K562 (cell line): ENCODE data around the gene AFG1L. TPM values are rescaled to one million over a fixed set of nuclear protein-coding genes. Genes with fewer than 3 reads are reported as not detected.

Experiments
- ATAC-seq: fragments of 200-7000 bp; cut with Tn5 transposase; 3 replicates; pipeline ENCODE4 v1.9.1; 2020; ENCODE audit warnings: moderate library complexity
- Bru-seq: library from RNA; stranded (reverse); fragments of 400-500 nt; gene quantifications from one replicate; lab custom pipeline; 2021; lab: Mats Ljungman, UMichigan
- BruChase-seq, 2 experiments: library from RNA; stranded (reverse); fragments of 400-500 nt; gene quantifications; one replicate each; lab custom pipeline; 2021; lab: Mats Ljungman, UMichigan
- BruUV-seq: library from RNA; stranded (reverse); fragments of 400-500 nt; replicated peaks from 2 replicates; lab custom pipeline; 2021; lab: Mats Ljungman, UMichigan
- CTCF ChIA-PET: fragments of 300-600 bp; formaldehyde crosslinking; extraction: SDS; loops from one replicate; lab custom pipeline; 2021; ENCODE audit warnings: low intra/inter-chr PET ratio; lab: Yijun Ruan, JAX
- POLR2A ChIA-PET: fragments of 300-600, 350-650 bp; sonication (Branson Sonifier 250); formaldehyde crosslinking; extraction: SDS; loops from one replicate; lab custom pipeline; 2021; ENCODE audit warnings: antibody characterized with exemption, inconsistent platforms; lab: Yijun Ruan, JAX
- DNase-seq, 4 experiments: peaks; one replicate each; pipeline versions ENCODE4 v3.0.0 to v3.0.0-alpha.2; 2011 to 2018; ENCODE audit warnings: low spot score in 3 of 4, mixed read lengths in 3 of 4; ENCODE audit errors: extremely low read depth in 1 of 4
- FAIRE-seq: peaks from 2 replicates; lab custom pipeline; 2011; peaks lifted over from hg19 to GRCh38; lab: Jason Lieb, UNC
- H2AFZ ChIP-seq: 2 replicates; pipeline ENCODE4 v1.6.0; 2011; ENCODE audit warnings: low read depth, low read length, control low read depth, inconsistent platforms
- H3K27ac ChIP-seq: fragments of 200-600 bp; 3 replicates; pipeline ENCODE4 v1.8.0; 2011; ENCODE audit warnings: low read depth, mild to moderate bottlenecking, control low read depth, inconsistent platforms, low read length, moderate library complexity, mixed read lengths; ENCODE audit errors: extremely low read depth
- H3K27me3 ChIP-seq, 2 experiments: fragments of 300-600 bp in 1 of 2; 2 replicates in 1 of 2; 3 replicates in 1 of 2; pipeline versions ENCODE4 v1.6.0 to v1.8.0; 2011; ENCODE audit warnings: inconsistent platforms in 2 of 2, low read length in 2 of 2, mild to moderate bottlenecking in 1 of 2, mixed read lengths in 1 of 2, moderate library complexity in 1 of 2; ENCODE audit not compliant: control insufficient read depth in 2 of 2, insufficient read depth in 2 of 2
- H3K36me3 ChIP-seq: fragments of 300-600 bp; 3 replicates; pipeline ENCODE4 v1.8.0; 2011; ENCODE audit warnings: mild to moderate bottlenecking, low read length, inconsistent platforms; ENCODE audit not compliant: control insufficient read depth, insufficient read depth
- H3K4me1 ChIP-seq, 2 experiments: fragments of 200-600 bp in 1 of 2; replicated peaks in 1 of 2; 2 replicates in 1 of 2; 3 replicates in 1 of 2; pipeline versions ENCODE4 v1.5.1 to v1.8.0; 2011; ENCODE audit warnings: inconsistent platforms in 2 of 2, low read length in 2 of 2, mild to moderate bottlenecking in 1 of 2, mixed read lengths in 1 of 2, moderate library complexity in 1 of 2; ENCODE audit not compliant: control insufficient read depth in 2 of 2, insufficient read depth in 2 of 2
- H3K4me2 ChIP-seq: 2 replicates; pipeline ENCODE4 v1.6.1; 2011; ENCODE audit warnings: low read length, control low read depth, inconsistent platforms, mixed read lengths; ENCODE audit not compliant: insufficient read depth
- H3K4me3 ChIP-seq: fragments of 200-600 bp; sonication (generic), shearing (Covaris generic); 2 replicates; pipeline ENCODE4 v1.5.1; 2016; ENCODE audit warnings: control low read depth, inconsistent platforms
- H3K79me2 ChIP-seq: fragments of 200-600 bp; 3 replicates; pipeline ENCODE4 v1.8.0; 2011; ENCODE audit warnings: low read length, inconsistent platforms; ENCODE audit not compliant: control insufficient read depth, insufficient read depth
- H3K9ac ChIP-seq, 2 experiments: 2 replicates each; pipeline versions ENCODE4 v1.6.0 to v1.6.1; 2011; ENCODE audit warnings: low read depth in 2 of 2, low read length in 2 of 2, control low read depth in 1 of 2, inconsistent platforms in 1 of 2, mild to moderate bottlenecking in 1 of 2, mixed read lengths in 1 of 2; ENCODE audit not compliant: insufficient read depth in 1 of 2
- H3K9me1 ChIP-seq: one replicate; pipeline ENCODE4 v1.6.0; 2011; ENCODE audit warnings: inconsistent platforms, mild to moderate bottlenecking, low read length, moderate library complexity; ENCODE audit not compliant: control insufficient read depth, insufficient read depth
- H3K9me3 ChIP-seq: replicated peaks from 2 replicates; pipeline ENCODE4 v1.5.1; 2011; ENCODE audit warnings: low read depth, low read length, inconsistent platforms; ENCODE audit not compliant: control insufficient read depth, insufficient read depth
- H4K20me1 ChIP-seq: replicated peaks from 2 replicates; pipeline ENCODE4 v1.6.1; 2011; ENCODE audit warnings: low read length, inconsistent platforms, mixed read lengths; ENCODE audit not compliant: control insufficient read depth, insufficient read depth
- CBX8 ChIP-seq: fragments of 200-600 bp; sonication (generic); IDR thresholded peaks from 2 replicates; pipeline ENCODE4 v1.6.1; 2012; ENCODE audit warnings: borderline replicate concordance, mixed run types, low read depth, mild to moderate bottlenecking, moderate library complexity, mixed read lengths, low read length, control low read depth, inconsistent platforms; ENCODE audit not compliant: poor library complexity, severe bottlenecking; ENCODE audit errors: extremely low read depth
- HDAC3 ChIP-seq: fragments of 450-650 bp; IDR thresholded peaks from 2 replicates; pipeline ENCODE4 v1.6.1; 2018; ENCODE audit warnings: borderline replicate concordance, mild to moderate bottlenecking, moderate library complexity; ENCODE audit not compliant: partially characterized antibody
- POLR2AphosphoS5 ChIP-seq: IDR thresholded peaks from 2 replicates; pipeline ENCODE4 v1.6.1; 2011; ENCODE audit warnings: mild to moderate bottlenecking, low read depth, low read length, moderate library complexity; ENCODE audit not compliant: control insufficient read depth, insufficient read depth
- PRMT5 ChIP-seq: sonication (generic); formaldehyde crosslinking; IDR thresholded peaks from 2 replicates; pipeline ENCODE4 v1.5.0; 2020; ENCODE audit warnings: missing genetic modification reagents
- WGBS: fragments of 100-300 bp; shearing (Covaris generic); methylation state at CpG from one replicate; pipeline ENCODE4 v1.1.6; 2016; ENCODE audit warnings: low coverage, mixed read lengths; ENCODE audit not compliant: insufficient coverage; ENCODE audit errors: missing lambda C conversion rate; 5-methylcytosine and 5-hydroxymethylcytosine counted together
- in situ Hi-C: fragments of 300-500 bp; cut with MboI; formaldehyde crosslinking; loops from 4 replicates; pipeline ENCODE4 v1.15.0; 2018; ENCODE audit warnings: inconsistent platforms, mixed read lengths
- intact Hi-C: fragments of 100-400 bp; cut with micrococcal nuclease; formaldehyde crosslinking; loops from 2 replicates; pipeline ENCODE4 v1.14.2; 2022
- long read RNA-seq, 3 experiments: library from polyadenylated mRNA in 2 of 3; library from RNA in 1 of 3; unstranded in 2 of 3; stranded (forward) in 1 of 3; transcript quantifications; one replicate each; pipeline ENCODE4 v2.0.0, GENCODE V29; 2019 to 2022
- polyA minus RNA-seq, 3 experiments: library from RNA; depleted of rRNA, polyadenylated mRNA; stranded (reverse); fragments of >200 nt; gene quantifications; 2 replicates each; pipeline ENCODE4 v1.2.3, GENCODE V29; 2011
- polyA plus RNA-seq, 8 experiments: library from polyadenylated mRNA; depleted of rRNA in 4 of 8; stranded (reverse) in 5 of 8; unstranded in 3 of 8; fragments of >200 nt; fragmentation: Nextera tagmentation in 2 of 8; fragmentation: Illumina TruSeq in 1 of 8; extraction: Ambion mirVana in 2 of 8; extraction: Trizol in 1 of 8; gene quantifications; 2 replicates each; pipeline versions ENCODE4 v1.2.1 to v1.2.3, GENCODE V29; 2011 to 2014; ENCODE audit warnings: inconsistent platforms in 1 of 8, missing spikeins in 1 of 8
- total RNA-seq, 7 experiments: library from RNA; depleted of rRNA in 6 of 7; stranded (reverse); fragments of >200 nt in 6 of 7; fragmentation: Illumina TruSeq in 2 of 7; extraction: Trizol in 2 of 7; gene quantifications; 2 replicates each; pipeline versions ENCODE4 v1.2.1 to v1.2.3, GENCODE V29; 2011 to 2021; ENCODE audit warnings: low replicate concordance in 1 of 7
- TF ChIP-seq, protein P1 (sequence below): conservative IDR thresholded peaks from 2 replicates; pipeline ENCODE4 v1.6.1; 2011; ENCODE audit warnings: low read depth, mild to moderate bottlenecking, low read length; ENCODE audit not compliant: control insufficient read depth
- TF ChIP-seq, protein P2 (sequence below): fragments of 200-800 bp; sonication (Bioruptor generic); IDR thresholded peaks from 2 replicates; pipeline ENCODE4 v1.6.1; 2016; ENCODE audit warnings: missing genetic modification characterization, missing compliant biosample characterization

AFG1L gene
- 21.2 and 29.8 TPM in 2 replicates for total RNA-seq (2011; cell fraction: chromatin; rRNA removed; ENCODE audit: low replicate concordance)
- 12.4 and 14.3 TPM in 2 replicates for total RNA-seq (2011; cell fraction: nucleolus; rRNA removed)
- 11.4 and 14.0 TPM in 2 replicates for total RNA-seq (2011; cell fraction: nucleoplasm; rRNA removed)
- total RNA-seq (2014; rRNA removed), result 2.2 and 4.2 TPM in 2 replicates
- total RNA-seq (2014; rRNA removed; fragmentation: Illumina TruSeq; extraction: Trizol), result 10.5 and 12.9 TPM in 2 replicates
- total RNA-seq (2015; rRNA removed; fragmentation: Illumina TruSeq; extraction: Trizol), result 14.0 and 15.5 TPM in 2 replicates
- 12.3 and 17.5 TPM in 2 replicates for total RNA-seq (2021)
- 6.7 and 8.1 TPM in 2 replicates for polyA plus RNA-seq (2011; rRNA removed)
- polyA plus RNA-seq (2011; cell fraction: cytosol; rRNA removed), result 1.0 and 2.3 TPM in 2 replicates
- 4.3 and 4.6 TPM in 2 replicates for polyA plus RNA-seq (2011; cell fraction: nucleus; rRNA removed)
- polyA plus RNA-seq (2012), result 6.7 and 9.6 TPM in 2 replicates
- polyA plus RNA-seq (2014; fragmentation: Illumina TruSeq; extraction: Trizol), result 5.8 and 5.9 TPM in 2 replicates
- polyA plus RNA-seq (2014; fragmentation: Nextera tagmentation; extraction: Ambion mirVana), result 1 to 10 TPM; 2.6 to 3.8 TPM
- polyA plus RNA-seq (2014; rRNA removed), result 5.2 and 5.5 TPM in 2 replicates
- polyA minus RNA-seq (2011; rRNA and poly(A)+ RNA removed), result 10.0 TPM in 2 replicates
- 9.6 and 11.6 TPM in 2 replicates for polyA minus RNA-seq (2011; cell fraction: cytosol; rRNA and poly(A)+ RNA removed)
- 12.1 and 16.1 TPM in 2 replicates for polyA minus RNA-seq (2011; cell fraction: nucleus; rRNA and poly(A)+ RNA removed)
- Bru-seq, nascent RNA, result percentile 62 among the genes with signal in this experiment
- BruChase-seq, experiment 1, labeled RNA remaining after a 2-hour chase, result percentile 68 among the genes with signal in this experiment
- BruChase-seq, experiment 2, labeled RNA remaining after a 6-hour chase, result percentile 68 among the genes with signal in this experiment
- long read RNA-seq, experiment 1, full-length matches to known transcripts, result 3 of 13 reads
- long read RNA-seq, experiment 1, partial matches to known transcripts, result 4 of 13 reads
- long read RNA-seq, experiment 1, other reads (novel, unspliced or antisense), result 6 of 13 reads
- long read RNA-seq, experiment 2, full-length matches to known transcripts, result 2 of 5 reads
- long read RNA-seq, experiment 2, partial matches to known transcripts, result 0 of 5 reads
- long read RNA-seq, experiment 2, other reads (novel, unspliced or antisense), result 3 of 5 reads
- long read RNA-seq, experiment 3, full-length matches to known transcripts, result 7 of 7 reads
- long read RNA-seq, experiment 3, partial matches to known transcripts, result 0 of 7 reads
- long read RNA-seq, experiment 3, other reads (novel, unspliced or antisense), result 0 of 7 reads

DNA sequence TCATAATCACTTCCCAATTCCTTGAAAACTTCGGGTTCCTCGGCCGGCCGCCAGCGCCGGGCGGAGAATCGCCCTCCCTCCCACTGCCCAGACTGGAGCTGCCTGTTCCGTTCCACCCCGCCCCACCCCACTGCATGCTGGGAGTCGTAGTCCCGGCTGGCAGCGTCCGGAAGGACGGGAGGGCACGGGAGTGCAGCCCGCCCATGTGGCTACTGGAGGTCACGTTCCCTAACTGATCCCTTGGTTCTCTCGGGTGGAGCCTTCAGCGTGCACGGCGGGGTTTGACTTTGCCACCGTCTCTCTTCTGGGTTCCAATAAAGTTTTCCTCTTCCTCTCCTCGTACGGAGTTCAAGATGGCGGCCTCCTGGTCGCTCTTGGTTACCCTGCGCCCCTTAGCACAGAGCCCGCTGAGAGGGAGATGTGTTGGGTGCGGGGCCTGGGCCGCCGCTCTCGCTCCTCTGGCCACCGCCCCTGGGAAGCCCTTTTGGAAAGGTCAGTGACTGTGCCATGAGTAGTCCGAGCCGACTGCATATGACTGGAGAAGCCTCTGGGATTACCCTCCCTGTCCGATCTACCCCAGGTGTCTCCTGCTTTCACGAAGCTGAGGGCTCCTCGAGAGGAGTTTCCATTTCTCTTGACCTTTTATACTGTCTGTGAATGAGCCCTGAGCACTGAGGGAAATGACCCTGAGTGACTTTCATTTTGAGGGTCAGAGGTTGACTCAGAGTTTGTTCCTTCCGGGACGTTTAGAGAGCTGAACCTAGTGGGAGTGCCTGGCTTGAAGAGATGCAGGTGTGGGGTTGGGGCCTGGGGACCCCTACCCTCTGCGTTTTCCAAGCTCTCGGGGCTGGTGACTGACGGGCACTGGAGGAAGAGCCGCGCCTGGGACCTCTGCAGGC, at the start of gene AFG1L:
Gene AFG1L (plus strand): TSS at position 328 of the 899 bp plus-strand sequence. CDS start 26 bp downstream, at position 354.
- no peaks in the 10 kb centered on the region for H3K9me1 ChIP-seq
- peak within 1 kb of the TSS; percentile 90 for H3K27ac ChIP-seq
- H3K79me2 ChIP-seq, result peaks cover 32% of the 10 kb centered on the region
- WGBS, result 0% methylated on average over 41 of the region's 46 CpGs
- H3K36me3 ChIP-seq, result no peaks in the 10 kb centered on the region; the same call in 2 of the 3 replicates
- H3K9me3 ChIP-seq, result no peaks in the 10 kb centered on the region
- ATAC-seq (peak; percentile 95), DNase-seq (peak; percentile 92 to 94 (median 92)), FAIRE-seq (peak; percentile 89)
- peaks cover 3 to 14% of the 10 kb centered on the region in 2 experiments; a peak in 3 of 5 replicates for H3K4me1 ChIP-seq
- no peaks in the 10 kb centered on the region for H4K20me1 ChIP-seq
- CTCF ChIA-PET, result no interaction called here
- intact Hi-C loops (loop anchor here (1.0 to 2.0 kb wide), 2 partner anchors 34 to 66 kb away; partner anchors contain the start of gene SNX3), in situ Hi-C loops (no loop called here)
- H3K4me3 ChIP-seq, result peak within 1 kb of the TSS; percentile 55
- H3K27me3 ChIP-seq, result no peaks in the 10 kb centered on the region
- peak within 1 kb of the TSS; percentile 88 to 97 for H3K9ac ChIP-seq
- peak within 1 kb of the TSS; percentile 90 for H3K4me2 ChIP-seq
- POLR2A ChIA-PET, result interaction anchor here (0.5 to 2.1 kb wide), 11 partner anchors 11 to 269 kb away, joined by 3 to 6 read pairs (median 3); partner anchors contain the start of gene SNX3
- H2AFZ ChIP-seq, result peak within 1 kb of the TSS; percentile 95
- BruUV-seq, result TSS peak; percentile 73
- TF ChIP-seq CBX8, result no peak
- TF ChIP-seq HDAC3, result no peak
- TF ChIP-seq, protein P1, sequence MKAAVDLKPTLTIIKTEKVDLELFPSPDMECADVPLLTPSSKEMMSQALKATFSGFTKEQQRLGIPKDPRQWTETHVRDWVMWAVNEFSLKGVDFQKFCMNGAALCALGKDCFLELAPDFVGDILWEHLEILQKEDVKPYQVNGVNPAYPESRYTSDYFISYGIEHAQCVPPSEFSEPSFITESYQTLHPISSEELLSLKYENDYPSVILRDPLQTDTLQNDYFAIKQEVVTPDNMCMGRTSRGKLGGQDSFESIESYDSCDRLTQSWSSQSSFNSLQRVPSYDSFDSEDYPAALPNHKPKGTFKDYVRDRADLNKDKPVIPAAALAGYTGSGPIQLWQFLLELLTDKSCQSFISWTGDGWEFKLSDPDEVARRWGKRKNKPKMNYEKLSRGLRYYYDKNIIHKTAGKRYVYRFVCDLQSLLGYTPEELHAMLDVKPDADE, result peak; percentile 93
- TF ChIP-seq POLR2AphosphoS5, result peak; percentile 27; the same call in 1 of the 2 replicates
- TF ChIP-seq, protein P2, sequence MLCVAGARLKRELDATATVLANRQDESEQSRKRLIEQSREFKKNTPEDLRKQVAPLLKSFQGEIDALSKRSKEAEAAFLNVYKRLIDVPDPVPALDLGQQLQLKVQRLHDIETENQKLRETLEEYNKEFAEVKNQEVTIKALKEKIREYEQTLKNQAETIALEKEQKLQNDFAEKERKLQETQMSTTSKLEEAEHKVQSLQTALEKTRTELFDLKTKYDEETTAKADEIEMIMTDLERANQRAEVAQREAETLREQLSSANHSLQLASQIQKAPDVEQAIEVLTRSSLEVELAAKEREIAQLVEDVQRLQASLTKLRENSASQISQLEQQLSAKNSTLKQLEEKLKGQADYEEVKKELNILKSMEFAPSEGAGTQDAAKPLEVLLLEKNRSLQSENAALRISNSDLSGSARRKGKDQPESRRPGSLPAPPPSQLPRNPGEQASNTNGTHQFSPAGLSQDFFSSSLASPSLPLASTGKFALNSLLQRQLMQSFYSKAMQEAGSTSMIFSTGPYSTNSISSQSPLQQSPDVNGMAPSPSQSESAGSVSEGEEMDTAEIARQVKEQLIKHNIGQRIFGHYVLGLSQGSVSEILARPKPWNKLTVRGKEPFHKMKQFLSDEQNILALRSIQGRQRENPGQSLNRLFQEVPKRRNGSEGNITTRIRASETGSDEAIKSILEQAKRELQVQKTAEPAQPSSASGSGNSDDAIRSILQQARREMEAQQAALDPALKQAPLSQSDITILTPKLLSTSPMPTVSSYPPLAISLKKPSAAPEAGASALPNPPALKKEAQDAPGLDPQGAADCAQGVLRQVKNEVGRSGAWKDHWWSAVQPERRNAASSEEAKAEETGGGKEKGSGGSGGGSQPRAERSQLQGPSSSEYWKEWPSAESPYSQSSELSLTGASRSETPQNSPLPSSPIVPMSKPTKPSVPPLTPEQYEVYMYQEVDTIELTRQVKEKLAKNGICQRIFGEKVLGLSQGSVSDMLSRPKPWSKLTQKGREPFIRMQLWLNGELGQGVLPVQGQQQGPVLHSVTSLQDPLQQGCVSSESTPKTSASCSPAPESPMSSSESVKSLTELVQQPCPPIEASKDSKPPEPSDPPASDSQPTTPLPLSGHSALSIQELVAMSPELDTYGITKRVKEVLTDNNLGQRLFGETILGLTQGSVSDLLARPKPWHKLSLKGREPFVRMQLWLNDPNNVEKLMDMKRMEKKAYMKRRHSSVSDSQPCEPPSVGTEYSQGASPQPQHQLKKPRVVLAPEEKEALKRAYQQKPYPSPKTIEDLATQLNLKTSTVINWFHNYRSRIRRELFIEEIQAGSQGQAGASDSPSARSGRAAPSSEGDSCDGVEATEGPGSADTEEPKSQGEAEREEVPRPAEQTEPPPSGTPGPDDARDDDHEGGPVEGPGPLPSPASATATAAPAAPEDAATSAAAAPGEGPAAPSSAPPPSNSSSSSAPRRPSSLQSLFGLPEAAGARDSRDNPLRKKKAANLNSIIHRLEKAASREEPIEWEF (CRISPR knock-in tag), result 0 out of 2 replicates have a peak, but pooled peaks have one; percentile 47
- TF ChIP-seq PRMT5 (CRISPR knock-in tag), result no peak
